Neural progenitor cell (in vitro differentiated cells): Measurements from ENCODE around the gene BLVRA. TPM values are rescaled to one million over a fixed set of nuclear protein-coding genes. Genes with fewer than 3 reads are reported as not detected.
A peak's percentile ranks its signal among the peaks of the same experiment; 100 is the strongest.

Source experiments
- DNase-seq: peaks from one replicate; pipeline ENCODE4 v3.0.0-alpha.2; 2016; ENCODE audit warnings: low spot score
- H2AFZ ChIP-seq: fragments of 200-600 bp; sonication (generic); replicated peaks from 2 replicates; pipeline ENCODE4 v1.6.1; 2016; ENCODE audit warnings: antibody characterized with exemption
- H3F3A ChIP-seq: fragments of 200-600 bp; sonication (generic); 2 replicates; pipeline ENCODE4 v1.6.1; 2016; ENCODE audit warnings: antibody characterized with exemption, low read depth
- H3K27ac ChIP-seq: fragments of 200-600 bp; sonication (generic); 2 replicates; pipeline ENCODE4 v1.5.1; 2016; ENCODE audit warnings: mild to moderate bottlenecking
- H3K27me3 ChIP-seq: fragments of 200-600 bp; sonication (generic); 2 replicates; pipeline ENCODE4 v1.6.1; 2016; ENCODE audit warnings: mild to moderate bottlenecking, moderate library complexity
- H3K36me3 ChIP-seq: fragments of 200-600 bp; sonication (generic); 2 replicates; pipeline ENCODE4 v1.5.1; 2016
- H3K4me1 ChIP-seq: fragments of 200-600 bp; sonication (generic); 2 replicates; pipeline ENCODE4 v1.6.1; 2016; ENCODE audit warnings: mixed run types
- H3K4me2 ChIP-seq: fragments of 200-600 bp; sonication (generic); 2 replicates; pipeline ENCODE4 v1.6.1; 2016
- H3K4me3 ChIP-seq: fragments of 200-600 bp; sonication (generic); 2 replicates; pipeline ENCODE4 v1.5.1; 2016
- H3K79me2 ChIP-seq: fragments of 200-600 bp; sonication (generic); 2 replicates; pipeline ENCODE4 v1.6.1; 2016; ENCODE audit warnings: low read depth
- H3K9ac ChIP-seq: fragments of 200-600 bp; sonication (generic); 2 replicates; pipeline ENCODE4 v1.6.1; 2016
- H3K9me3 ChIP-seq: fragments of 200-600 bp; sonication (generic); 2 replicates; pipeline ENCODE4 v1.5.1; 2016; ENCODE audit warnings: low read depth
- H4K20me1 ChIP-seq: fragments of 200-600 bp; sonication (generic); 2 replicates; pipeline ENCODE4 v1.6.1; 2016; ENCODE audit warnings: low read depth
- H3K27ac Mint-ChIP-seq: 3 replicates; pipeline ENCODE4 v1.8.0; 2021; ENCODE audit warnings: mixed read lengths
- H3K27me3 Mint-ChIP-seq: 2 replicates; pipeline ENCODE4 v1.8.0; 2022; ENCODE audit warnings: low read depth, mild to moderate bottlenecking, inconsistent platforms, moderate library complexity, mixed read lengths; ENCODE audit not compliant: insufficient read depth
- H3K36me3 Mint-ChIP-seq: 3 replicates; pipeline ENCODE4 v1.8.0; 2021; ENCODE audit warnings: mixed read lengths
- H3K4me1 Mint-ChIP-seq: 3 replicates; pipeline ENCODE4 v1.8.0; 2021; ENCODE audit warnings: mixed read lengths
- H3K4me3 Mint-ChIP-seq: 3 replicates; pipeline ENCODE4 v1.8.0; 2021; ENCODE audit warnings: mild to moderate bottlenecking, moderate library complexity, mixed read lengths
- H3K9me3 Mint-ChIP-seq: 3 replicates; pipeline ENCODE4 v1.8.0; 2020; ENCODE audit warnings: mixed read lengths
- EZH2 ChIP-seq: fragments of 200-600 bp; sonication (generic); IDR thresholded peaks from 2 replicates; pipeline ENCODE4 v1.6.1; 2017; ENCODE audit warnings: antibody characterized with exemption, mild to moderate bottlenecking, moderate library complexity
- EZH2phosphoT487 ChIP-seq: fragments of 200-600 bp; sonication (generic); IDR thresholded peaks from 2 replicates; pipeline ENCODE4 v1.6.1; 2017; ENCODE audit warnings: antibody characterized with exemption
- total RNA-seq: library from RNA; depleted of rRNA; stranded (reverse); fragments of >200 nt; gene quantifications from 2 replicates; pipeline ENCODE4 v1.2.3, GENCODE V29; 2015; ENCODE audit warnings: low replicate concordance
- TF ChIP-seq, protein P1 (sequence below): fragments of 200-600 bp; sonication (generic); IDR thresholded peaks from 2 replicates; pipeline ENCODE4 v1.5.1; 2017; ENCODE audit warnings: antibody characterized with exemption, mild to moderate bottlenecking

The BLVRA gene
- total RNA-seq, 1 donor from 2014 or later, result 27.9 TPM

DNA sequence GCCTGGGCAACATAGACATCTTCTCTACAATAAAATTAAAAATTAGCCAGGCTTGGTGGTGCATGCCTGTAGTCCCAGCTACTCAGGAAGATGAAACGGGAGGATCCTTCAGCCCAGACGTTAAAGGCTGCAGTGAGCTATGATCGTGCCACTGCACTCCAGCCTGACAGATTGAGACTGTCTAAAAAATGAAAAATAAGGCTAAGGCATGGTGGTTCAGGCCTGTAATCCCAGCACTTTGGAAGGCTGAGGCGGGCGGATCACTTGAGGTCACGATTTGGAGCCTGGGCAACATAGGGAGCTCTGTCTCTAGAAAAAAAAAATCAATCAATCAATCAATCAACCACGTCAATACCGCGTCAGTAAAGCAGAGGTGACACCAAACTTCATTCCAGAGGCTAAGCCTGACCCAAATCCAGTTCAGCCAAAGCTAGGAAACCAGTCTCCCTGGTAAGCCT, 79.8 kb downstream of the BLVRA start:
- TF ChIP-seq EZH2, result no peak
- TF ChIP-seq, protein P1, sequence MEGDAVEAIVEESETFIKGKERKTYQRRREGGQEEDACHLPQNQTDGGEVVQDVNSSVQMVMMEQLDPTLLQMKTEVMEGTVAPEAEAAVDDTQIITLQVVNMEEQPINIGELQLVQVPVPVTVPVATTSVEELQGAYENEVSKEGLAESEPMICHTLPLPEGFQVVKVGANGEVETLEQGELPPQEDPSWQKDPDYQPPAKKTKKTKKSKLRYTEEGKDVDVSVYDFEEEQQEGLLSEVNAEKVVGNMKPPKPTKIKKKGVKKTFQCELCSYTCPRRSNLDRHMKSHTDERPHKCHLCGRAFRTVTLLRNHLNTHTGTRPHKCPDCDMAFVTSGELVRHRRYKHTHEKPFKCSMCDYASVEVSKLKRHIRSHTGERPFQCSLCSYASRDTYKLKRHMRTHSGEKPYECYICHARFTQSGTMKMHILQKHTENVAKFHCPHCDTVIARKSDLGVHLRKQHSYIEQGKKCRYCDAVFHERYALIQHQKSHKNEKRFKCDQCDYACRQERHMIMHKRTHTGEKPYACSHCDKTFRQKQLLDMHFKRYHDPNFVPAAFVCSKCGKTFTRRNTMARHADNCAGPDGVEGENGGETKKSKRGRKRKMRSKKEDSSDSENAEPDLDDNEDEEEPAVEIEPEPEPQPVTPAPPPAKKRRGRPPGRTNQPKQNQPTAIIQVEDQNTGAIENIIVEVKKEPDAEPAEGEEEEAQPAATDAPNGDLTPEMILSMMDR, result no peak
- TF ChIP-seq EZH2phosphoT487, result no peak
- H3K9me3 Mint-ChIP-seq, result no peaks in the 10 kb centered on the region
- no peaks in the 10 kb centered on the region for H3K27me3 Mint-ChIP-seq
- no peaks in the 10 kb centered on the region for H3K27me3 ChIP-seq
- DNase-seq, result no peak
- no peak overlapping the region for H3K4me3 ChIP-seq
- no peaks in the 10 kb centered on the region for H3K79me2 ChIP-seq
- no peaks in the 10 kb centered on the region for H3K4me1 ChIP-seq
- peaks cover 3% of the 10 kb centered on the region for H3K4me1 Mint-ChIP-seq
- H2AFZ ChIP-seq, result peak overlapping the region; percentile 93
- H3F3A ChIP-seq, result no peaks in the 10 kb centered on the region
- H3K36me3 ChIP-seq, result no peaks in the 10 kb centered on the region
- H3K27ac Mint-ChIP-seq, result no peak overlapping the region
- H3K9ac ChIP-seq, result no peak overlapping the region
- no peaks in the 10 kb centered on the region for H4K20me1 ChIP-seq
- no peak overlapping the region for H3K4me3 Mint-ChIP-seq
- H3K36me3 Mint-ChIP-seq, result no peaks in the 10 kb centered on the region
- H3K4me2 ChIP-seq, result peak overlapping the region; percentile 66
- H3K9me3 ChIP-seq, result no peaks in the 10 kb centered on the region
- H3K27ac ChIP-seq, result no peak overlapping the region

DNA sequence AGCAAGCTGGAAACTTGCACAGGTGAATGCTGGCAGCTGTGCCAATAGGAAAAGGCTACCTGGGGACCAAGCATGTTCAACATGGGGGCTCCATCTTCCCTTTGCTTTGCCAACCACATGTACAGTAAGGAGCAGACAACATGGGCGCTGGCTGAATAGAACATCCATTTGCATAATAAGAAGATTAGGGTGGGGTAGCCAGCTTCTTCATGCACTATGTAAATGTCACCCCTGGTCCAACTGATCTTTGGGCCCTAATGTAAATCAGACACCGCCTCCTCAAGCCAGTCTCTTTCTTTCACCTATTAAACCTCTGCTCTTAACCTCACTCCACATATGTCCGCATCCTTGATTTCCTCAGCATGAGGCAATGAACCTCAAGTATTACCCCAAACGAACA, 84.8 kb downstream of the BLVRA start:
- no peaks in the 10 kb centered on the region for H3K9me3 Mint-ChIP-seq
- H3K4me3 ChIP-seq, result no peak overlapping the region

DNA sequence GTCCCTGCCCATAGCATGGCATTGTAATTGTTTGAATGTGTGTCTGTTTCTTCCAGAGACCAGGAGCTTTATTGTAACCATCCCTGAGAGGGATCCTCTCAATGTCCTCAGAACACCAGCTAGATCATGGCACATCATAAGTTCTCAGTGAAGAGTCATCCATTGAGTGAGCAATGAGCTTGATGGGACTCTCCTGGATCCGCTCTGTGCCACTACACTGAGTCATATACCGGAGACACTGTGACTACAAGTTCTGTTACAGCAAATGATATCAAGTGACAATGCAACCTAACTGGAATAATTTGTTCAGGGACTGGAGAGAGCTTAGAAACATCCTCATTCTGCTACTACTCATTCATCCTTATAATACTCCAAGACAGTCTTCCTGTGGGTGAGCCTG, 85.8 kb downstream of the BLVRA start:
- Histone ChIP-seq H3K9me3 (no peaks in the 10 kb centered on the region), H3K27ac (no peak overlapping the region), H3F3A (no peaks in the 10 kb centered on the region), H3K27me3 (no peaks in the 10 kb centered on the region), H3K9ac (no peak overlapping the region), H3K4me1 (no peaks in the 10 kb centered on the region), H3K4me3 (no peak overlapping the region), H4K20me1 (no peaks in the 10 kb centered on the region), H3K4me2 (no peak overlapping the region), H3K79me2 (no peaks in the 10 kb centered on the region), H3K36me3 (no peaks in the 10 kb centered on the region), H2AFZ (no peak overlapping the region)
- Mint-ChIP-seq H3K9me3 (no peaks in the 10 kb centered on the region), H3K27ac (no peak overlapping the region), H3K4me1 (no peaks in the 10 kb centered on the region), H3K4me3 (no peak overlapping the region), H3K36me3 (no peaks in the 10 kb centered on the region), H3K27me3 (no peaks in the 10 kb centered on the region)
- no peak for TF ChIP-seq EZH2phosphoT487
- TF ChIP-seq, protein P1, result no peak
- TF ChIP-seq EZH2, result no peak
- no peak for DNase-seq

More for the DNA sequence above, 84.8 kb downstream of the BLVRA start:
- Mint-ChIP-seq H3K27ac (no peak overlapping the region), H3K4me3 (no peak overlapping the region), H3K36me3 (no peaks in the 10 kb centered on the region), H3K4me1 (peaks cover 3% of the 10 kb centered on the region), H3K27me3 (no peaks in the 10 kb centered on the region)
- Histone ChIP-seq H3K36me3 (no peaks in the 10 kb centered on the region), H3K4me2 (no peak overlapping the region), H3K4me1 (no peaks in the 10 kb centered on the region), H3K9me3 (no peaks in the 10 kb centered on the region), H4K20me1 (no peaks in the 10 kb centered on the region), H2AFZ (no peak overlapping the region), H3K27ac (no peak overlapping the region), H3K27me3 (no peaks in the 10 kb centered on the region), H3F3A (no peaks in the 10 kb centered on the region), H3K79me2 (no peaks in the 10 kb centered on the region), H3K9ac (no peak overlapping the region)
- TF ChIP-seq EZH2 (no peak), EZH2phosphoT487 (no peak)
- TF ChIP-seq, protein P1, result no peak
- DNase-seq, result no peak
